ENCODE results near the gene PLCB1.

Gene PLCB1

GRCh38 chr20:8507231-8507630, 375.2 kb downstream of the PLCB1 start:
- Histone ChIP-seq H3K36me3 (ENCODE audit: insufficient read depth, low read length) (no peaks in the 10 kb centered on the region), H3K4me1 (ENCODE audit: insufficient read depth, low read length) (peaks cover 10% of the 10 kb centered on the region), H3K9ac (ENCODE audit: low read depth, low read length) (no peak overlapping the region), H3K9me3 (ENCODE audit: control insufficient read depth, insufficient read depth, low read length) (no peaks in the 10 kb centered on the region)

DNA sequence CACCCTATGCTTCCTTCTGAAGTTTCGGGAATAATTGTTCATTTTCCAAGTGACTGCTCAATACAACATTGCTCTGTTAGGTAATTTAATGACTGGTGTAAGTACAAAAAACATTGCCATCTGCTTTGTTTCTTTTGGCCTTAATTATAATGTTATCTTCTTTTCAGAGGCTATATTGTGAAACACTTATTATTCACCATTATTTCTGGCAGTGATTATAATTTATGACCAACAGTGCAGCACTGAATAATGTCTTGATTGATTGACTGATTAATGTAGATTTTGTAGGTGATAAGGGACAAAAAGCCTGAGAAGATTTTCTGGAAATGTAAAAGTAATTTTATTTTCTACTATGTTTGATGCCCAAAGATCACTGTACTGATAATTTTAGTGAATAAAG, 377.7 kb downstream of the PLCB1 start:
- H3K9me3 ChIP-seq (ENCODE audit: control insufficient read depth, insufficient read depth, low read length): no peaks in the 10 kb centered on the region
- H3K9ac ChIP-seq (ENCODE audit: low read depth, low read length): no peak overlapping the region
- no peaks in the 10 kb centered on the region for H3K36me3 ChIP-seq (ENCODE audit: insufficient read depth, low read length)
- peaks cover 10% of the 10 kb centered on the region for H3K4me1 ChIP-seq (ENCODE audit: insufficient read depth, low read length)

- H3K36me3 ChIP-seq (ENCODE audit: insufficient read depth, low read length): no peaks in the 10 kb centered on the region
- peaks cover 3% of the 10 kb centered on the region for H3K4me1 ChIP-seq (ENCODE audit: insufficient read depth, low read length)
- H3K9me3 ChIP-seq (ENCODE audit: control insufficient read depth, insufficient read depth, low read length): no peaks in the 10 kb centered on the region
- no peak overlapping the region for H3K9ac ChIP-seq (ENCODE audit: low read depth, low read length)
These were observed 378.7 kb downstream of the PLCB1 start for GRCh38 chr20:8510808-8511207.

- Histone ChIP-seq H3K4me1 (ENCODE audit: insufficient read depth, low read length) (no peaks in the 10 kb centered on the region), H3K36me3 (ENCODE audit: insufficient read depth, low read length) (no peaks in the 10 kb centered on the region), H3K9me3 (ENCODE audit: control insufficient read depth, insufficient read depth, low read length) (no peaks in the 10 kb centered on the region), H3K9ac (ENCODE audit: low read depth, low read length) (no peak overlapping the region)
These were observed 379.9 kb downstream of the PLCB1 start for GRCh38 chr20:8512003-8512402.

DNA sequence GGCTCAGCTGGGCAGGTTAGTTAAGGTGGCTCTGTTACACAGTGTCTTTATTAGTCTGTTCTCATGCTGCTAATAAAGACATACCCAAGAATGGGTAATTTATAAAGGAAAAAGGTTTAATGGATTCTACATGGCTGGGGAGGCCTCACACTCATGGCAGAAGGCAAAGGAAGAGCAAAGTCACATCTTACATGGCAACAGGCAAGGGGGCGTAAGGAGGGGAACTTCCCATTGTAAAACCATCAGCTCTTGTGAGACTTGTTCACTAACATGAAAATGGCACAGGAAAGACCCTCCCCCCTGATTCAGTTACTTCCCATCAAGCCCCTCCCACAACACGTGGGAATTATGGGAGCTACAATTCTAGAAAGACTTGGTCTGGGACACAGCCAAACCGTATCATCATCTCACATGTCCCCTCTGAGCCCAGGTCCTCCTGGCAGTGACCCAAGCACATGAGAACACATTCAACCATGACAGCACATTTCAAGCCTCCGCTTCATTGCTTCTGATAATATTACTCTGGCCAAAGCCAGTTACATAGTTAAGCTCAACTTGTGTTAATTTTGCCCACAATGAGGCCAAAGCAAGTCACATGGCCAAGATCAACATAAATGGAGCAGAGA, 383.9 kb downstream of the PLCB1 start:
- H3K9ac ChIP-seq (ENCODE audit: low read depth, low read length): no peak overlapping the region
- H3K36me3 ChIP-seq (ENCODE audit: insufficient read depth, low read length): no peaks in the 10 kb centered on the region
- peaks cover 7% of the 10 kb centered on the region; the same call in 1 of the 2 replicates for H3K4me1 ChIP-seq (ENCODE audit: insufficient read depth, low read length)
- H3K9me3 ChIP-seq (ENCODE audit: control insufficient read depth, insufficient read depth, low read length): no peaks in the 10 kb centered on the region

DNA sequence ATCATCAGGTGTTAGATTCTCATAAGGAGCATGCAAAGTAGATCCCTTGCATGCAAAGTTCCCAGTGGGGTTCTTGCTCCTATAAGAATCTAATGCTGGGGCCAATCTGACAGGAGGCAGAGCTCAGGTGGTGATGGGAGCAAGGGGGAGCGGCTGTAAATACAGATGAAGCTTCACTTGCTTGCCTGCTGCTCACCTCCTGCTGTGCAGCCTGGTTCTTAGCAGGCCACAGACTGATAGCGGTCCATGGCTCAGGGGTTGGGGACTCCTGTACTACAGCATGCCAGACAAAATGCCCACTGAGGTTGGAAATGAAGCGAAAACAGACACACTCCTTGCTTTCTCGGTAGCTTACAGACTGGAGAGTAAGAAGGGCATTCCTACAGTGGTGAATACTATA, 386.8 kb downstream of the PLCB1 start:
- peaks cover 7% of the 10 kb centered on the region; the same call in 1 of the 2 replicates for H3K4me1 ChIP-seq (ENCODE audit: insufficient read depth, low read length)
- H3K9ac ChIP-seq (ENCODE audit: low read depth, low read length): no peak overlapping the region
- H3K36me3 ChIP-seq (ENCODE audit: insufficient read depth, low read length): no peaks in the 10 kb centered on the region
- no peaks in the 10 kb centered on the region for H3K9me3 ChIP-seq (ENCODE audit: control insufficient read depth, insufficient read depth, low read length)

- H3K9me3 ChIP-seq (ENCODE audit: control insufficient read depth, insufficient read depth, low read length): no peaks in the 10 kb centered on the region
- peaks cover 11% of the 10 kb centered on the region; the same call in 1 of the 2 replicates for H3K4me1 ChIP-seq (ENCODE audit: insufficient read depth, low read length)
- H3K36me3 ChIP-seq (ENCODE audit: insufficient read depth, low read length): no peaks in the 10 kb centered on the region
- H3K9ac ChIP-seq (ENCODE audit: low read depth, low read length): no peak overlapping the region
These were observed 387.8 kb downstream of the PLCB1 start for GRCh38 chr20:8519887-8520286.

GRCh38 chr20:8522168-8522567, 390.1 kb downstream of the PLCB1 start:
- H3K36me3 ChIP-seq (ENCODE audit: insufficient read depth, low read length): no peaks in the 10 kb centered on the region
- H3K9ac ChIP-seq (ENCODE audit: low read depth, low read length): no peak overlapping the region
- H3K9me3 ChIP-seq (ENCODE audit: control insufficient read depth, insufficient read depth, low read length): no peaks in the 10 kb centered on the region
- peaks cover 11% of the 10 kb centered on the region; the same call in 1 of the 2 replicates for H3K4me1 ChIP-seq (ENCODE audit: insufficient read depth, low read length)

GRCh38 chr20:8523684-8524083, 391.6 kb downstream of the PLCB1 start:
- Histone ChIP-seq H3K9ac (ENCODE audit: low read depth, low read length) (no peak overlapping the region), H3K36me3 (ENCODE audit: insufficient read depth, low read length) (no peaks in the 10 kb centered on the region), H3K4me1 (ENCODE audit: insufficient read depth, low read length) (peaks cover 11% of the 10 kb centered on the region; the same call in 1 of the 2 replicates), H3K9me3 (ENCODE audit: control insufficient read depth, insufficient read depth, low read length) (no peaks in the 10 kb centered on the region)

- Histone ChIP-seq H3K9ac (ENCODE audit: low read depth, low read length) (no peak overlapping the region; the same call in 1 of the 2 replicates), H3K9me3 (ENCODE audit: control insufficient read depth, insufficient read depth, low read length) (no peaks in the 10 kb centered on the region), H3K36me3 (ENCODE audit: insufficient read depth, low read length) (no peaks in the 10 kb centered on the region), H3K4me1 (ENCODE audit: insufficient read depth, low read length) (peaks cover 6% of the 10 kb centered on the region; the same call in 1 of the 2 replicates)
These were observed 392.3 kb downstream of the PLCB1 start for GRCh38 chr20:8524101-8525016.

DNA sequence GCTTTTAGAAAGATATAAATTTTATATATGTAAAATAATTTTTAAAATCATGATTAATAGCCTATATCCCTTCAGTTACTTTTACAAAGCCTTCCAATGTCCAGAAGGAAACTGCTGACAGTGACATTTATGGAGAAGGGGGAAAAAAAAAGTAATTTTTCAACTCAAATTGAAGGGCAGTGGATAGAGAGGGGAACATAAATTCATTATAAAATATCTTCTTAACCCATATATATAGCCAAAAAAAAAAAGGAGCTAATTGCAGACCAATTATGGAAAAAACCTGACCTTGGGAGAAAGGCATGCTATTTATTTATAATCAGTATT, 392.9 kb downstream of the PLCB1 start:
- Histone ChIP-seq H3K36me3 (ENCODE audit: insufficient read depth, low read length) (no peaks in the 10 kb centered on the region), H3K9me3 (ENCODE audit: control insufficient read depth, insufficient read depth, low read length) (no peaks in the 10 kb centered on the region), H3K4me1 (ENCODE audit: insufficient read depth, low read length) (peaks cover 5% of the 10 kb centered on the region; the same call in 1 of the 2 replicates), H3K9ac (ENCODE audit: low read depth, low read length) (no peak overlapping the region)

DNA sequence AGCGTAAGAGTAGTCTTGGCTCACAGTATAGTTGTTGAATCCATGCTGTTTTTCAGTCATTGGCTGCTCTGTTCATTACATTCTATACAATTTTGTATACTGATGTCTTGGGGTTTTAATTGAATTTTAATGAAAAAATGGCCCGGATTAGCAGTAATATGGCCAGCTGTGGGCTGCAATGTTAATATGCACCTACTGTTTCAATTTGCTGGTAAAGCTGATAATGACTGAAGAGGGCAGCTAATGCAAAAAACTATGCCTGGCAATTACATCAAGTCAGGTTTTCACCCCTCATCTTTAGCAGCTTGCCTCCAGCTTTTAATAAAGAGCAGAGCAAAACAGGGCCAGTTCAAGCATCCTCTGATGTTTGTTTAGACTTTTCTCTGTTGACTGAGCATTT, 394.5 kb downstream of the PLCB1 start:
- Histone ChIP-seq H3K36me3 (ENCODE audit: insufficient read depth, low read length) (no peaks in the 10 kb centered on the region), H3K9me3 (ENCODE audit: control insufficient read depth, insufficient read depth, low read length) (no peaks in the 10 kb centered on the region), H3K4me1 (ENCODE audit: insufficient read depth, low read length) (peaks cover 5% of the 10 kb centered on the region; the same call in 1 of the 2 replicates), H3K9ac (ENCODE audit: low read depth, low read length) (no peak overlapping the region)

DNA sequence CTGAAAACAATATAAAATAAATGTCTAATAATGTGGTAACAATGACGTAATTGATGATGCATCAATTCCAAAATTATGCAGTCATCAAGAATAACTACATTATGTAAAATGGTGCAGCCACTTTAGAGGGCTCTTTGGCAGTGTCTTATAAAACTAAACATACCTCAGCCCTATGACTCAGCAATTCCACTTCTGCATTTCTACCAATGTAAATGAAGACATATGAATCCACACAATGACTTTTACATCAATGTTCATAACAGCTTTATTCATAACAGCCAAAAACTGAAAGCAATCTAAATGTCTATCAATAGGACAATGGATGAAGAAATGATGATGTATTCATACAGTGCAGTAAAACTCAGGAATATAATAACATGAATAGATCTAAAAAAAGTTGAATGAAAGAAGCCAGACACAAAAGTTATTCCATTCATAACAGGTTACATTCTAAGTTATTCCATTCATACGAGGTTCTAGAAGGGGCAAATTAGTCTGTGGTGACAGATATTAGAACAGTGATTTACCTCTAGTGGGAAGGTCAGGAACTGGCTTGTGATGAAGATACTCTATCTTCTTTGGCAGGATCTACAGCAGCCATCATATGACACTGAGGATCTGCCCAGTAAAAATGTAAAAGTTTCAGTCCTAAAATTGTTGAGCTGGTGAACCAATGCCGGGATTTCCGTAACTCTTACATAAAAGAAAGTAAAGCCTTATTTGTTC, 396.1 kb downstream of the PLCB1 start:
- no peaks in the 10 kb centered on the region for H3K36me3 ChIP-seq (ENCODE audit: insufficient read depth, low read length)
- no peak overlapping the region for H3K9ac ChIP-seq (ENCODE audit: low read depth, low read length)
- H3K9me3 ChIP-seq (ENCODE audit: control insufficient read depth, insufficient read depth, low read length): no peaks in the 10 kb centered on the region
- peaks cover 5% of the 10 kb centered on the region; the same call in 1 of the 2 replicates for H3K4me1 ChIP-seq (ENCODE audit: insufficient read depth, low read length)

DNA sequence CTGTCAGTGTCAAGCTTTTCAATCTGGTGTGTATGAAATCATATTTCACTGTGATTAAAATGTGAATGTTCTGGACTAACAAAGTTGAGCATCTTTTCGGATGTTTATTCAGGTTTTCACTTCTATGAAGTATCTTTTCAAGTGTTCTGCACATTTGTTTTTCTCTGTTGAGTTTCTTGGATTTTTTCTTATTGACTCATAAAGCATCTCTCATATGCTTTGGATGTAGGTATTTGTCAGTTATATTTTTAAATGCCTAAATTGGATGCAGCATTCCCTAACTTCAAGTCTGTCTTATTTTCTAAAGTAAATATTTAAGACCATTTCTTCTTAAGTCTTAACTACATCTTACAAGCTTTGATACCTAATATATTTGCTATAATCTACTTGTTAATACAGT, 398.0 kb downstream of the PLCB1 start:
- Histone ChIP-seq H3K36me3 (ENCODE audit: insufficient read depth, low read length) (no peaks in the 10 kb centered on the region), H3K9me3 (ENCODE audit: control insufficient read depth, insufficient read depth, low read length) (no peaks in the 10 kb centered on the region), H3K4me1 (ENCODE audit: insufficient read depth, low read length) (peaks cover 7% of the 10 kb centered on the region; the same call in 1 of the 2 replicates), H3K9ac (ENCODE audit: low read depth, low read length) (no peak overlapping the region)

Measured in ES-I3 (cell line).